Fibroblast of lung (primary cell): ENCODE measurements around the gene MBOAT7. TPM values are rescaled to one million over a fixed set of nuclear protein-coding genes. Genes with fewer than 3 reads are reported as not detected.
"Not testable (repeated sequence)": the region's sequence is repeated elsewhere in the genome, so short reads cannot be mapped to it uniquely, and the experiment has no call there.

ENCODE experiments used
- DNase-seq, 2 donors: peaks; one replicate each; pipeline versions ENCODE4 v3.0.0 to v3.0.0-alpha.2; 2010; ENCODE audit warnings: low read depth in 2 of 2
- H2AFZ ChIP-seq: 2 replicates; pipeline ENCODE4 v1.5.1; 2012; ENCODE audit warnings: low read length, control low read depth, inconsistent platforms
- H3K27ac ChIP-seq: 2 replicates; pipeline ENCODE4 v1.5.1; 2011; ENCODE audit warnings: low read length, control low read depth; ENCODE audit not compliant: insufficient read depth
- H3K27me3 ChIP-seq: 2 replicates; pipeline ENCODE4 v1.5.1; 2011; ENCODE audit warnings: mild to moderate bottlenecking, low read length; ENCODE audit not compliant: control insufficient read depth, insufficient read depth
- H3K36me3 ChIP-seq: 2 replicates; pipeline ENCODE4 v1.5.1; 2011; ENCODE audit warnings: low read length; ENCODE audit not compliant: control insufficient read depth, insufficient read depth
- H3K4me1 ChIP-seq: 2 replicates; pipeline ENCODE4 v1.5.1; 2011; ENCODE audit warnings: low read length; ENCODE audit not compliant: control insufficient read depth, insufficient read depth; ENCODE audit errors: extremely low read depth
- H3K4me2 ChIP-seq: 2 replicates; pipeline ENCODE4 v1.5.1; 2011; ENCODE audit warnings: low read length, control low read depth; ENCODE audit not compliant: insufficient read depth; ENCODE audit errors: extremely low read depth
- H3K4me3 ChIP-seq, 4 experiments: fragments of 200-600 bp in 1 of 4; sonication (generic) in 1 of 4; replicated peaks in 1 of 4; 2 replicates each; pipeline ENCODE4 v1.5.1; 2011 to 2016; ENCODE audit warnings: low read length in 4 of 4, low read depth in 3 of 4, mild to moderate bottlenecking in 3 of 4, control low read depth in 2 of 4, inconsistent platforms in 1 of 4, mixed read lengths in 1 of 4; ENCODE audit not compliant: insufficient read depth in 1 of 4; ENCODE audit errors: control extremely low read depth in 1 of 4
- H3K79me2 ChIP-seq: 2 replicates; pipeline ENCODE4 v1.5.1; 2012; ENCODE audit warnings: mild to moderate bottlenecking, low read length, inconsistent platforms; ENCODE audit not compliant: control insufficient read depth, insufficient read depth
- H3K9ac ChIP-seq: 2 replicates; pipeline ENCODE4 v1.5.1; 2011; ENCODE audit warnings: mild to moderate bottlenecking, low read length, control low read depth; ENCODE audit not compliant: insufficient read depth
- H3K9me3 ChIP-seq: 2 replicates; pipeline ENCODE4 v1.5.1; 2012; ENCODE audit warnings: low read depth, low read length; ENCODE audit not compliant: control insufficient read depth, insufficient read depth
- H4K20me1 ChIP-seq: 2 replicates; pipeline ENCODE4 v1.5.1; 2011; ENCODE audit warnings: low read length; ENCODE audit not compliant: control insufficient read depth, insufficient read depth; ENCODE audit errors: extremely low read depth
- CTCF ChIP-seq, 2 donors: IDR thresholded peaks in 1 of 2; conservative IDR thresholded peaks in 1 of 2; 1 replicate in 1 of 2; 2 replicates in 1 of 2; pipeline ENCODE4 v1.5.1; 2011 to 2012; ENCODE audit warnings: low read length in 2 of 2, control low read depth in 1 of 2, inconsistent platforms in 1 of 2, low read depth in 1 of 2, mild to moderate bottlenecking in 1 of 2
- EZH2 ChIP-seq: IDR thresholded peaks from 2 replicates; pipeline ENCODE4 v1.5.1; 2012; ENCODE audit warnings: low read length, control low read depth, mild to moderate bottlenecking; ENCODE audit errors: missing control alignments
- polyA plus RNA-seq, 2 donors: library from polyadenylated mRNA; depleted of rRNA in 1 of 2; stranded (reverse) in 1 of 2; unstranded in 1 of 2; fragments of >200 nt; gene quantifications; 2 replicates each; pipeline ENCODE4 v1.2.1, GENCODE V29; 2011 to 2012; ENCODE audit warnings: missing spikeins in 1 of 2
- total RNA-seq: library from RNA; depleted of rRNA; stranded (reverse); fragments of >200 nt; gene quantifications from 2 replicates; pipeline ENCODE4 v1.2.1, GENCODE V29; 2014

The MBOAT7 gene
- total and polyA plus RNA-seq, 2 donors (not counting 1 experiment from before 2014, with no cell fraction given) = 28.6 to 41.1 TPM

GRCh38 chr19:54172471-54173358 is 16.7 kb downstream of the MBOAT7 start, which contains the start of gene TMC4:
Gene TMC4 (minus strand): TSS chr19:54173160. CDS start chr19:54173117, 43 bp downstream.
- Histone ChIP-seq H3K36me3 (peaks cover 3% of the 10 kb centered on the region), H3K4me3 (no peak within 1 kb of the TSS), H3K27me3 (no peaks in the 10 kb centered on the region), H3K27ac (no peak within 1 kb of the TSS), H3K79me2 (no peaks in the 10 kb centered on the region), H3K4me2 (no peak within 1 kb of the TSS), H3K9ac (no peak within 1 kb of the TSS), H4K20me1 (no peaks in the 10 kb centered on the region), H3K9me3 (no peaks in the 10 kb centered on the region), H3K4me1 (no peaks in the 10 kb centered on the region), H2AFZ (no peak within 1 kb of the TSS)
- no peak for DNase-seq
- TF ChIP-seq EZH2 (no peak), CTCF (conservative IDR thresholded peaks at IDR 0.05 in 1 of 2, IDR thresholded peaks at IDR 0.05 in 1 of 2; ENCODE audit: low read depth in 1 of 2, low read length in 2 of 2) (no peak)

- not testable (repeated sequence) for H3K4me2 ChIP-seq, H2AFZ ChIP-seq, H3K9me3 ChIP-seq, H3K4me3 ChIP-seq, H3K9ac ChIP-seq, H3K36me3 ChIP-seq, H4K20me1 ChIP-seq, H3K27me3 ChIP-seq, H3K79me2 ChIP-seq, H3K4me1 ChIP-seq, DNase-seq, H3K27ac ChIP-seq
Measured at GRCh38 chr19:54171736-54172431, 17.5 kb downstream of the MBOAT7 start.

- no peak overlapping the region for H3K4me3 ChIP-seq
- no peaks in the 10 kb centered on the region for H3K36me3 ChIP-seq
- no peak overlapping the region for H3K27ac ChIP-seq
- no peaks in the 10 kb centered on the region for H3K9me3 ChIP-seq
- no peak overlapping the region for H3K9ac ChIP-seq
- no peaks in the 10 kb centered on the region for H3K79me2 ChIP-seq
- no peaks in the 10 kb centered on the region for H3K4me1 ChIP-seq
- H3K27me3 ChIP-seq = no peaks in the 10 kb centered on the region
- H2AFZ ChIP-seq = no peak overlapping the region
- no peak for TF ChIP-seq EZH2
- TF ChIP-seq CTCF (conservative IDR thresholded peaks at IDR 0.05 in 1 of 2, IDR thresholded peaks at IDR 0.05 in 1 of 2; ENCODE audit: low read depth in 1 of 2, low read length in 2 of 2) = no peak
- H3K4me2 ChIP-seq = no peak overlapping the region
- no peaks in the 10 kb centered on the region for H4K20me1 ChIP-seq
- DNase-seq = no peak
Measured at GRCh38 chr19:54169149-54169740, 20.1 kb downstream of the MBOAT7 start.
